MM.1S (cell line): ENCODE measurements around the gene BAZ1B.

Experiments used
- DNase-seq: peaks from one replicate; pipeline ENCODE4 v3.0.0-alpha.2; 2015
- H2AFZ ChIP-seq: fragments of 300-600 bp; sonication (generic); 2 replicates; pipeline ENCODE4 v1.6.0; 2016; ENCODE audit warnings: antibody characterized with exemption, low read length
- H3F3A ChIP-seq: fragments of 300-600 bp; sonication (generic); 2 replicates; pipeline ENCODE4 v1.6.1; 2016; ENCODE audit warnings: mild to moderate bottlenecking, antibody characterized with exemption, low read length, moderate library complexity, mixed read lengths; ENCODE audit not compliant: insufficient read depth
- H3K27ac ChIP-seq: fragments of 300-600 bp; sonication (generic); 2 replicates; pipeline ENCODE4 v1.5.1; 2016; ENCODE audit warnings: mild to moderate bottlenecking, low read length
- H3K27me3 ChIP-seq: fragments of 300-600 bp; sonication (generic); replicated peaks from 2 replicates; pipeline ENCODE4 v1.6.0; 2016; ENCODE audit warnings: low read length; ENCODE audit not compliant: insufficient read depth
- H3K36me3 ChIP-seq: fragments of 300-600 bp; sonication (generic); replicated peaks from 2 replicates; pipeline ENCODE4 v1.6.1; 2016; ENCODE audit warnings: mild to moderate bottlenecking, low read length, mixed read lengths; ENCODE audit not compliant: insufficient read depth
- H3K4me1 ChIP-seq: fragments of 300-600 bp; sonication (generic); 2 replicates; pipeline ENCODE4 v1.6.1; 2016; ENCODE audit warnings: low read length, mixed read lengths
- H3K4me2 ChIP-seq: fragments of 300-600 bp; sonication (generic); 2 replicates; pipeline ENCODE4 v1.6.0; 2016; ENCODE audit warnings: low read depth, low read length
- H3K4me3 ChIP-seq: fragments of 300-600 bp; sonication (generic); 2 replicates; pipeline ENCODE4 v1.5.1; 2016; ENCODE audit warnings: low read length, mixed read lengths
- H3K79me2 ChIP-seq: fragments of 300-600 bp; sonication (generic); 2 replicates; pipeline ENCODE4 v1.6.1; 2016; ENCODE audit warnings: mixed run types, low read length, mixed read lengths
- H3K9ac ChIP-seq: fragments of 300-600 bp; sonication (generic); 2 replicates; pipeline ENCODE4 v1.6.1; 2016; ENCODE audit warnings: low read length, mixed read lengths
- H3K9me2 ChIP-seq: fragments of 300-600 bp; sonication (generic); replicated peaks from 2 replicates; pipeline ENCODE4 v1.6.1; 2016; ENCODE audit warnings: mild to moderate bottlenecking, low read length, mixed read lengths; ENCODE audit not compliant: insufficient read depth
- H3K9me3 ChIP-seq: fragments of 300-600 bp; sonication (generic); replicated peaks from 2 replicates; pipeline ENCODE4 v1.6.1; 2016; ENCODE audit warnings: mild to moderate bottlenecking, low read length, mixed read lengths; ENCODE audit not compliant: insufficient read depth
- H4K20me1 ChIP-seq: fragments of 300-600 bp; sonication (generic); 2 replicates; pipeline ENCODE4 v1.6.1; 2016; ENCODE audit warnings: mild to moderate bottlenecking, low read length, moderate library complexity, mixed read lengths; ENCODE audit not compliant: insufficient read depth
- CTCF ChIP-seq: fragments of 300-600 bp; sonication (generic); IDR thresholded peaks from 2 replicates; pipeline ENCODE4 v1.5.1; 2016; ENCODE audit warnings: antibody characterized with exemption, low read length, mixed read lengths
- EZH2 ChIP-seq: fragments of 300-600 bp; sonication (generic); optimal IDR thresholded peaks from 2 replicates; pipeline ENCODE3; 2017; ENCODE audit warnings: low read depth, mild to moderate bottlenecking, antibody characterized with exemption, low read length, mixed read lengths
- EZH2phosphoT487 ChIP-seq: fragments of 300-600 bp; sonication (generic); IDR thresholded peaks from 2 replicates; pipeline ENCODE4 v1.6.1; 2018; ENCODE audit warnings: antibody characterized with exemption, low read length

BAZ1B gene

DNA sequence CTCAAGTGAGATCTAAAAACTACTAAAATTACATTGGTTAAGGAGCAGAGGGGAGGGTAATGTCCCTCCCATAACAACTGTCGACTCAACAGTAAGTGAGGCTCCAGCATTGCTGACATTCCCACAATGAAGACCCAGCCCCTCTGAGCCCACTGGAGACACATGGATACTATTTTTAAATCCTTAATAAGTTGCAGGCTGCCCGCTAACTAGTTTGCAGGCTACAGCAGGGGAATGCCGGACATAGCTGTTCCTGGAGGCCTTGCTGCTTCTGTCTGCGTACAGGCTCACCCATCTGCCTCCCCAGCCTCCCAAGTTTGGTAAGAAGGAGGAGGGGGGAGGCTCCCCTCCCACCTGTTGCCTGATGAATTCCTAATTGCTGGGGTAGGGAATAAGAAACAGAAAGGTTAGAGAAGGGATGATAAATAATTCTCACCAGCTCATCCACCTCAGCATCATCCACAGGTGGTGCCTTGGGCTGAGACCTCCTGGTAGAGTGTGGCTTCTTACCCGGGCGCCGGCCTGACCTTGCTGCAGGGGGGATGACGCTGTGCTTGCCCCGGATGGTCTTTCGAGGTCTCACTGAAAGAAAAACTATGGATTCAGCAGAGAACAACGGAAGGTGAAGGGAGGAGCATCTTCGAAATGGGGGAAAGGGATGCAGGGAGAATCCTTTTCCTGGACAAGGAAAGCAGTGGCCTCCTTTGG, 78.4 kb downstream of the BAZ1B start:
- Histone ChIP-seq H4K20me1 (no peaks in the 10 kb centered on the region), H3K36me3 (peaks cover 34% of the 10 kb centered on the region), H3K9me2 (no peaks in the 10 kb centered on the region), H2AFZ (no peak overlapping the region), H3K4me2 (no peak overlapping the region), H3K79me2 (peaks cover 17% of the 10 kb centered on the region; the same call in 1 of the 2 replicates), H3K4me1 (no peaks in the 10 kb centered on the region), H3K4me3 (no peak overlapping the region), H3K27ac (no peak overlapping the region), H3K9ac (no peak overlapping the region), H3K9me3 (no peaks in the 10 kb centered on the region), H3K27me3 (no peaks in the 10 kb centered on the region), H3F3A (no peaks in the 10 kb centered on the region)
- TF ChIP-seq CTCF (no peak), EZH2phosphoT487 (no peak), EZH2 (no peak)
- no peak for DNase-seq

DNA sequence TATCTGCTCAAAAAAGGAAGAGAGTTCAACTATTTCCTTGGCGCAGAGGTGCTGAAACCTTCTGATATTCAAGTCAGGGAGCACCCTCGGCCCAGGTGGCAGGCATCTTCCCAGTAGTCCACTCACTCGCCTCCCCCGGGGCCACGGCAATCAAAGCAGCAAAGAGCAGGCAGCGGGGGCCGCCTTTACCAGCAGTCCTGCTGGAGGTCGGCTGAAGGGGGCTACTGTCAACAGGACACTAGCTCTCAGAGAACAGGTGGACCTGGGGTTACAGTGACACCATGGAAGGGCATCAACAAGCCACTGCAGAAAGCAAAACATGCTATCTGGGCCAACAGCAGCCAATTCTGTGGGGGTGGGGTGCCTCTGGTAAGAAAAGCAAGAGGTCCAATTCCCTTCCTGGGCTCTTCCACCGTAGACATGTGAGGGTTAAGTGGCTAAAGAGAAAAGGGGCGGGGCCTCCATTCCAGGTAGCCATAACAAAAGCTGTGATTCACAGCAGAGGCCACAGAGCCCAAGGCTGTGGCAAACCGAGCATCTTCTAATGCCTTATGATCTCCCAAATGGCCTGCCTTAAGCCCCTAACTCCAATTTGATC, 79.1 kb downstream of the BAZ1B start:
- Histone ChIP-seq H3F3A (no peaks in the 10 kb centered on the region), H3K4me1 (no peaks in the 10 kb centered on the region), H2AFZ (no peak overlapping the region), H3K36me3 (peaks cover 29% of the 10 kb centered on the region; the same call in 1 of the 2 replicates), H3K9me2 (no peaks in the 10 kb centered on the region), H3K79me2 (0 out of 2 replicates have a peak, but pooled peaks cover 13% of the 10 kb centered on the region), H3K27me3 (no peaks in the 10 kb centered on the region), H3K4me3 (no peak overlapping the region), H3K27ac (no peak overlapping the region), H4K20me1 (no peaks in the 10 kb centered on the region), H3K9me3 (no peaks in the 10 kb centered on the region), H3K9ac (no peak overlapping the region), H3K4me2 (no peak overlapping the region)
- no peak for DNase-seq
- TF ChIP-seq CTCF (no peak), EZH2phosphoT487 (no peak), EZH2 (no peak)

- Histone ChIP-seq H3K4me2 (no peak overlapping the region), H3K36me3 (peaks cover 24% of the 10 kb centered on the region; the same call in 1 of the 2 replicates), H3K27me3 (no peaks in the 10 kb centered on the region), H3K27ac (no peak overlapping the region), H3K79me2 (0 out of 2 replicates have a peak, but pooled peaks cover 8% of the 10 kb centered on the region), H3K9me2 (no peaks in the 10 kb centered on the region), H3K9me3 (no peaks in the 10 kb centered on the region), H3K9ac (no peak overlapping the region), H3F3A (no peaks in the 10 kb centered on the region), H4K20me1 (no peaks in the 10 kb centered on the region), H2AFZ (no peak overlapping the region), H3K4me1 (no peaks in the 10 kb centered on the region), H3K4me3 (no peak overlapping the region)
- no peak for DNase-seq
- TF ChIP-seq CTCF (no peak), EZH2 (no peak), EZH2phosphoT487 (no peak)
Measured at GRCh38 chr7:73442222-73442902, 79.7 kb downstream of the BAZ1B start.
